ENCODE data around the gene GPBP1. TPM values are rescaled to one million over a fixed set of nuclear protein-coding genes. Genes with fewer than 3 reads are reported as not detected.

Gene GPBP1
- total and polyA plus RNA-seq, 2 experiments from 2014 or later = 105 to 109 TPM

GRCh38 chr5:57311921-57312735 lies 138.3 kb downstream of the GPBP1 start:
- Histone ChIP-seq H3K4me2 (no peak overlapping the region), H3F3A (replicated peaks; ENCODE audit: low read depth) (no peaks in the 10 kb centered on the region), H3K27ac (ENCODE audit: low read depth) (no peak overlapping the region), H3K27me3 (ENCODE audit: insufficient read depth) (no peaks in the 10 kb centered on the region), H3K9me2 (ENCODE audit: insufficient read depth) (no peaks in the 10 kb centered on the region), H3K4me3 (no peak overlapping the region), H3K4me1 (ENCODE audit: insufficient read depth) (0 out of 2 replicates have a peak, but pooled peaks cover 5% of the 10 kb centered on the region), H4K20me1 (replicated peaks; ENCODE audit: insufficient read depth) (no peaks in the 10 kb centered on the region), H3K79me2 (replicated peaks; ENCODE audit: insufficient read depth) (no peaks in the 10 kb centered on the region), H3K36me3 (ENCODE audit: insufficient read depth) (no peaks in the 10 kb centered on the region; the same call in 1 of the 2 replicates), H2AFZ (peak overlapping the region; percentile 53; the same call in 1 of the 2 replicates)
- Mint-ChIP-seq H3K36me3 (ENCODE audit: low read depth) (peaks cover 9% of the 10 kb centered on the region), H3K27ac (no peak overlapping the region), H3K27me3 (ENCODE audit: insufficient read depth, low read depth, poor library complexity) (peaks cover 3% of the 10 kb centered on the region), H3K4me3 (no peak overlapping the region), H3K4me1 (peaks cover 10% of the 10 kb centered on the region; the same call in 2 of the 3 replicates), H3K9me3 (peaks cover 29% of the 10 kb centered on the region)
- DNase-seq (ENCODE audit: low spot score) = no peak
- ATAC-seq = no peak
- TF ChIP-seq JUNB (IDR thresholded peaks at IDR 0.05; ENCODE audit: unreplicated experiment) (no peak), ZNF114 (CRISPR knock-in tag; IDR thresholded peaks at IDR 0.05) (no peak), EZH2 (IDR thresholded peaks at IDR 0.05; ENCODE audit: low read depth, unreplicated experiment) (no peak), NANOG (IDR thresholded peaks at IDR 0.05; ENCODE audit: borderline replicate concordance) (no peak), ZNF462 (CRISPR knock-in tag; IDR thresholded peaks at IDR 0.05) (no peak), CTCF (conservative IDR thresholded peaks at IDR 0.05; ENCODE audit: low read depth in 2 of 2) (no peak), STAT1 (IDR thresholded peaks at IDR 0.05; ENCODE audit: unreplicated experiment) (no peak), POLR2AphosphoS5 (IDR thresholded peaks at IDR 0.05; ENCODE audit: low read depth) (no peak), ZNF331 (CRISPR knock-in tag; IDR thresholded peaks at IDR 0.05; ENCODE audit: low read depth) (no peak), EZH2phosphoT487 (IDR thresholded peaks at IDR 0.05; ENCODE audit: unreplicated experiment) (no peak), CREB1 (CRISPR knock-in tag; IDR thresholded peaks at IDR 0.05; ENCODE audit: low read depth) (no peak)
- TF ChIP-seq, protein P1, sequence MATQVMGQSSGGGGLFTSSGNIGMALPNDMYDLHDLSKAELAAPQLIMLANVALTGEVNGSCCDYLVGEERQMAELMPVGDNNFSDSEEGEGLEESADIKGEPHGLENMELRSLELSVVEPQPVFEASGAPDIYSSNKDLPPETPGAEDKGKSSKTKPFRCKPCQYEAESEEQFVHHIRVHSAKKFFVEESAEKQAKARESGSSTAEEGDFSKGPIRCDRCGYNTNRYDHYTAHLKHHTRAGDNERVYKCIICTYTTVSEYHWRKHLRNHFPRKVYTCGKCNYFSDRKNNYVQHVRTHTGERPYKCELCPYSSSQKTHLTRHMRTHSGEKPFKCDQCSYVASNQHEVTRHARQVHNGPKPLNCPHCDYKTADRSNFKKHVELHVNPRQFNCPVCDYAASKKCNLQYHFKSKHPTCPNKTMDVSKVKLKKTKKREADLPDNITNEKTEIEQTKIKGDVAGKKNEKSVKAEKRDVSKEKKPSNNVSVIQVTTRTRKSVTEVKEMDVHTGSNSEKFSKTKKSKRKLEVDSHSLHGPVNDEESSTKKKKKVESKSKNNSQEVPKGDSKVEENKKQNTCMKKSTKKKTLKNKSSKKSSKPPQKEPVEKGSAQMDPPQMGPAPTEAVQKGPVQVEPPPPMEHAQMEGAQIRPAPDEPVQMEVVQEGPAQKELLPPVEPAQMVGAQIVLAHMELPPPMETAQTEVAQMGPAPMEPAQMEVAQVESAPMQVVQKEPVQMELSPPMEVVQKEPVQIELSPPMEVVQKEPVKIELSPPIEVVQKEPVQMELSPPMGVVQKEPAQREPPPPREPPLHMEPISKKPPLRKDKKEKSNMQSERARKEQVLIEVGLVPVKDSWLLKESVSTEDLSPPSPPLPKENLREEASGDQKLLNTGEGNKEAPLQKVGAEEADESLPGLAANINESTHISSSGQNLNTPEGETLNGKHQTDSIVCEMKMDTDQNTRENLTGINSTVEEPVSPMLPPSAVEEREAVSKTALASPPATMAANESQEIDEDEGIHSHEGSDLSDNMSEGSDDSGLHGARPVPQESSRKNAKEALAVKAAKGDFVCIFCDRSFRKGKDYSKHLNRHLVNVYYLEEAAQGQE (IDR thresholded peaks at IDR 0.05; ENCODE audit: unreplicated experiment) = no peak
- TF ChIP-seq, protein P2, sequence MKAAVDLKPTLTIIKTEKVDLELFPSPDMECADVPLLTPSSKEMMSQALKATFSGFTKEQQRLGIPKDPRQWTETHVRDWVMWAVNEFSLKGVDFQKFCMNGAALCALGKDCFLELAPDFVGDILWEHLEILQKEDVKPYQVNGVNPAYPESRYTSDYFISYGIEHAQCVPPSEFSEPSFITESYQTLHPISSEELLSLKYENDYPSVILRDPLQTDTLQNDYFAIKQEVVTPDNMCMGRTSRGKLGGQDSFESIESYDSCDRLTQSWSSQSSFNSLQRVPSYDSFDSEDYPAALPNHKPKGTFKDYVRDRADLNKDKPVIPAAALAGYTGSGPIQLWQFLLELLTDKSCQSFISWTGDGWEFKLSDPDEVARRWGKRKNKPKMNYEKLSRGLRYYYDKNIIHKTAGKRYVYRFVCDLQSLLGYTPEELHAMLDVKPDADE (IDR thresholded peaks at IDR 0.05) = no peak

All from GM23338 (cell line).